Esophagus (tissue), 2 donors: ENCODE data around the gene TBL1X. TPM values are rescaled to one million over a fixed set of nuclear protein-coding genes. Genes with fewer than 3 reads are reported as not detected.

Experiments
- H3K27ac ChIP-seq, 2 donors: one replicate each; pipeline ENCODE4 v1.5.1; 2013; ENCODE audit warnings: low read depth in 2 of 2, mild to moderate bottlenecking in 2 of 2, inconsistent platforms in 1 of 2, low read length in 1 of 2, moderate library complexity in 1 of 2
- H3K27me3 ChIP-seq, 2 donors: one replicate each; pipeline ENCODE4 v1.6.1; 2013; ENCODE audit warnings: low read length in 2 of 2, control low read depth in 1 of 2, mild to moderate bottlenecking in 1 of 2; ENCODE audit not compliant: insufficient read depth in 2 of 2, control insufficient read depth in 1 of 2
- H3K36me3 ChIP-seq, 2 donors: one replicate each; pipeline ENCODE4 v1.6.1; 2013; ENCODE audit warnings: low read length in 1 of 2; ENCODE audit not compliant: control insufficient read depth in 2 of 2, insufficient read depth in 2 of 2
- H3K4me1 ChIP-seq, 2 donors: one replicate each; pipeline ENCODE4 v1.6.1; 2013; ENCODE audit warnings: low read length in 1 of 2; ENCODE audit not compliant: control insufficient read depth in 2 of 2, insufficient read depth in 2 of 2
- H3K4me3 ChIP-seq, 2 donors: one replicate each; pipeline ENCODE4 v1.5.1; 2013; ENCODE audit warnings: low read length in 2 of 2, mild to moderate bottlenecking in 2 of 2, low read depth in 1 of 2, moderate library complexity in 1 of 2
- H3K9me3 ChIP-seq, 2 donors: one replicate each; pipeline ENCODE4 v1.6.1; 2013; ENCODE audit warnings: mild to moderate bottlenecking in 2 of 2, low read depth in 1 of 2, low read length in 1 of 2, moderate library complexity in 1 of 2; ENCODE audit not compliant: control insufficient read depth in 2 of 2, insufficient read depth in 1 of 2
- WGBS, 2 donors: extraction: QIAGEN DNeasy Blood & Tissue Kit; methylation state at CpG; one replicate each; pipeline ENCODE4 v1.1.7; 2013; 5-methylcytosine and 5-hydroxymethylcytosine counted together
- polyA plus RNA-seq, 2 donors: library from polyadenylated mRNA; stranded (reverse); fragments of 200-250 nt; gene quantifications; one replicate each; pipeline ENCODE4 v1.2.3, GENCODE V29; 2013
- donor health status: healthy with polysubstance abuse.
- donor health status: Bipolar disorder and iron deficiency.

Gene TBL1X
- polyA plus RNA-seq, 2 donors, result 3.7 to 5.8 TPM

GRCh38 chrX:9522378-9523155 lies 57.7 kb downstream of the TBL1X start:
- H3K27ac ChIP-seq, result no peak overlapping the region
- no peaks in the 10 kb centered on the region for H3K4me1 ChIP-seq
- H3K4me3 ChIP-seq, result no peak overlapping the region
- 74 to 84% methylated on average over 7 of the region's 7 CpGs for WGBS, 2 donors
- no peaks in the 10 kb centered on the region for H3K27me3 ChIP-seq
- H3K36me3 ChIP-seq, result no peaks in the 10 kb centered on the region
- H3K9me3 ChIP-seq, result no peaks in the 10 kb centered on the region

- H3K4me3 ChIP-seq, result no peak overlapping the region
- no peaks in the 10 kb centered on the region for H3K36me3 ChIP-seq
- H3K27me3 ChIP-seq, result no peaks in the 10 kb centered on the region
- 49 to 58% methylated on average over 8 of the region's 8 CpGs for WGBS, 2 donors
- H3K27ac ChIP-seq, result no peak overlapping the region
- H3K4me1 ChIP-seq, result no peaks in the 10 kb centered on the region
- no peaks in the 10 kb centered on the region for H3K9me3 ChIP-seq
Observed at GRCh38 chrX:9525511-9526248, 60.8 kb downstream of the TBL1X start.

GRCh38 chrX:9526965-9527364 lies 62.1 kb downstream of the TBL1X start:
- Histone ChIP-seq H3K27me3 (no peaks in the 10 kb centered on the region), H3K4me3 (no peak overlapping the region), H3K36me3 (no peaks in the 10 kb centered on the region), H3K9me3 (no peaks in the 10 kb centered on the region), H3K4me1 (no peaks in the 10 kb centered on the region), H3K27ac (no peak overlapping the region)
- WGBS, 2 donors, result 74 to 86% methylated on average over 14 of the region's 14 CpGs

- H3K36me3 ChIP-seq, result no peaks in the 10 kb centered on the region
- 72 to 89% methylated on average over 5 to 7 of the region's 7 CpGs for WGBS, 2 donors
Observed at GRCh38 chrX:9528498-9528897, 63.6 kb downstream of the TBL1X start.

GRCh38 chrX:9529223-9529622 lies 64.4 kb downstream of the TBL1X start:
- Histone ChIP-seq H3K27ac (no peak overlapping the region), H3K4me3 (no peak overlapping the region), H3K9me3 (no peaks in the 10 kb centered on the region), H3K36me3 (no peaks in the 10 kb centered on the region), H3K27me3 (no peaks in the 10 kb centered on the region), H3K4me1 (peaks cover 0 to 2% of the 10 kb centered on the region in 2 donors)
- WGBS, 2 donors, result 59 to 91% methylated on average over 4 of the region's 4 CpGs

More at GRCh38 chrX:9528498-9528897, 63.6 kb downstream of the TBL1X start:
- Histone ChIP-seq H3K27me3 (no peaks in the 10 kb centered on the region), H3K27ac (no peak overlapping the region), H3K4me3 (no peak overlapping the region), H3K9me3 (no peaks in the 10 kb centered on the region), H3K4me1 (no peaks in the 10 kb centered on the region)

- Histone ChIP-seq H3K9me3 (no peaks in the 10 kb centered on the region), H3K36me3 (no peaks in the 10 kb centered on the region), H3K27ac (no peak overlapping the region), H3K27me3 (no peaks in the 10 kb centered on the region), H3K4me3 (no peak overlapping the region), H3K4me1 (peaks cover 0 to 2% of the 10 kb centered on the region in 2 donors)
- 1 to 3% methylated on average over 9 of the region's 9 CpGs for WGBS, 2 donors
Observed at GRCh38 chrX:9530848-9531274, 66.0 kb downstream of the TBL1X start.

GRCh38 chrX:9532349-9532748 lies 67.5 kb downstream of the TBL1X start:
- no peak overlapping the region for H3K4me3 ChIP-seq
- H3K27ac ChIP-seq, result no peak overlapping the region
- 66 to 69% methylated on average over 12 of the region's 12 CpGs for WGBS, 2 donors
- no peaks in the 10 kb centered on the region for H3K9me3 ChIP-seq
- peaks cover 0 to 2% of the 10 kb centered on the region in 2 donors for H3K4me1 ChIP-seq
- no peaks in the 10 kb centered on the region for H3K36me3 ChIP-seq
- no peaks in the 10 kb centered on the region for H3K27me3 ChIP-seq

GRCh38 chrX:9533611-9534010 lies 68.8 kb downstream of the TBL1X start:
- H3K9me3 ChIP-seq, result peaks cover 0 to 2% of the 10 kb centered on the region in 2 donors
- no peaks in the 10 kb centered on the region for H3K36me3 ChIP-seq
- WGBS, 2 donors, result 85 to 93% methylated on average over 8 of the region's 8 CpGs
- no peak overlapping the region for H3K4me3 ChIP-seq
- H3K4me1 ChIP-seq, result peaks cover 0 to 3% of the 10 kb centered on the region in 2 donors
- no peaks in the 10 kb centered on the region for H3K27me3 ChIP-seq
- H3K27ac ChIP-seq, result no peak overlapping the region

GRCh38 chrX:9534686-9535085 lies 69.8 kb downstream of the TBL1X start:
- 34 to 41% methylated on average over 3 of the region's 3 CpGs for WGBS, 2 donors

More at GRCh38 chrX:9534686-9535085, 69.8 kb downstream of the TBL1X start:
- Histone ChIP-seq H3K27ac (no peak overlapping the region), H3K36me3 (no peaks in the 10 kb centered on the region), H3K4me3 (no peak overlapping the region), H3K4me1 (peaks cover 0 to 4% of the 10 kb centered on the region in 2 donors), H3K27me3 (no peaks in the 10 kb centered on the region), H3K9me3 (peaks cover 0 to 2% of the 10 kb centered on the region in 2 donors)
